GM10248 (cell line): ENCODE data around the gene DHRS13.

Experiments
- CTCF ChIA-PET: fragments of 300-600 bp; sonication (Branson Sonifier 250); formaldehyde crosslinking; extraction: SDS; loops from one replicate; lab custom pipeline; 2021; ENCODE audit warnings: antibody characterized with exemption; lab: Yijun Ruan, JAX
- POLR2A ChIA-PET: fragments of 350-650 bp; sonication (Branson Sonifier 250); formaldehyde crosslinking; extraction: SDS; loops from one replicate; lab custom pipeline; 2020; ENCODE audit warnings: antibody characterized with exemption; lab: Yijun Ruan, JAX
- DNase-seq: peaks from one replicate; pipeline ENCODE4 v3.0.0; 2012; ENCODE audit errors: extremely low spot score
- TF ChIP-seq, protein P1 (sequence below): IDR thresholded peaks from 2 replicates; pipeline ENCODE4 v1.5.1; 2012; ENCODE audit warnings: mild to moderate bottlenecking, low read depth; ENCODE audit errors: extremely low read depth, missing control alignments, control extremely low read depth

Gene DHRS13

DNA sequence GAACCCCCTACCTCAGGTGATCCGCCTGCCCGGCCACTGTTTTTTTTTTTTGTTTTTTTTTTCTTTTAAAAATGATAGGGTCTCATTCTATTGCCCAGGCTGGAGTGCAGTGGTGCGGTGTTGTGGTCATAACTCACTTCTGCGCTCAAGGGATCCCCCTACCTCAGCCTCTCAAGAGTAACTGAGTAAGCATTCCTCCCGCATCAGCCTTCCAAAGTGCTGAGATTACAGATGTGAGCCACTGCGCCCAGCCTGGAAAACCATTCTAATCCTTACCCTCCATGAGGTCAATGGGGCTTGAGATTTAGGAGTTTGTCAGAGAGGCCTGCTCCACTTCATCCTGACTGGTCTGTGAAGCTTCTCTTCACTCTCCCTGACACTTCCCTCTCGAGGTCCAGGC is 35.6 kb downstream of the DHRS13 start:
- no peak for DNase-seq
- ChIA-PET CTCF (interaction anchor here (1.1 kb wide), 1 partner anchor 104 kb away, joined by 6 read pairs; no protein-coding TSS in a partner anchor), POLR2A (no interaction called here)
- TF ChIP-seq, protein P1, sequence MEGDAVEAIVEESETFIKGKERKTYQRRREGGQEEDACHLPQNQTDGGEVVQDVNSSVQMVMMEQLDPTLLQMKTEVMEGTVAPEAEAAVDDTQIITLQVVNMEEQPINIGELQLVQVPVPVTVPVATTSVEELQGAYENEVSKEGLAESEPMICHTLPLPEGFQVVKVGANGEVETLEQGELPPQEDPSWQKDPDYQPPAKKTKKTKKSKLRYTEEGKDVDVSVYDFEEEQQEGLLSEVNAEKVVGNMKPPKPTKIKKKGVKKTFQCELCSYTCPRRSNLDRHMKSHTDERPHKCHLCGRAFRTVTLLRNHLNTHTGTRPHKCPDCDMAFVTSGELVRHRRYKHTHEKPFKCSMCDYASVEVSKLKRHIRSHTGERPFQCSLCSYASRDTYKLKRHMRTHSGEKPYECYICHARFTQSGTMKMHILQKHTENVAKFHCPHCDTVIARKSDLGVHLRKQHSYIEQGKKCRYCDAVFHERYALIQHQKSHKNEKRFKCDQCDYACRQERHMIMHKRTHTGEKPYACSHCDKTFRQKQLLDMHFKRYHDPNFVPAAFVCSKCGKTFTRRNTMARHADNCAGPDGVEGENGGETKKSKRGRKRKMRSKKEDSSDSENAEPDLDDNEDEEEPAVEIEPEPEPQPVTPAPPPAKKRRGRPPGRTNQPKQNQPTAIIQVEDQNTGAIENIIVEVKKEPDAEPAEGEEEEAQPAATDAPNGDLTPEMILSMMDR, result no peak

DNA sequence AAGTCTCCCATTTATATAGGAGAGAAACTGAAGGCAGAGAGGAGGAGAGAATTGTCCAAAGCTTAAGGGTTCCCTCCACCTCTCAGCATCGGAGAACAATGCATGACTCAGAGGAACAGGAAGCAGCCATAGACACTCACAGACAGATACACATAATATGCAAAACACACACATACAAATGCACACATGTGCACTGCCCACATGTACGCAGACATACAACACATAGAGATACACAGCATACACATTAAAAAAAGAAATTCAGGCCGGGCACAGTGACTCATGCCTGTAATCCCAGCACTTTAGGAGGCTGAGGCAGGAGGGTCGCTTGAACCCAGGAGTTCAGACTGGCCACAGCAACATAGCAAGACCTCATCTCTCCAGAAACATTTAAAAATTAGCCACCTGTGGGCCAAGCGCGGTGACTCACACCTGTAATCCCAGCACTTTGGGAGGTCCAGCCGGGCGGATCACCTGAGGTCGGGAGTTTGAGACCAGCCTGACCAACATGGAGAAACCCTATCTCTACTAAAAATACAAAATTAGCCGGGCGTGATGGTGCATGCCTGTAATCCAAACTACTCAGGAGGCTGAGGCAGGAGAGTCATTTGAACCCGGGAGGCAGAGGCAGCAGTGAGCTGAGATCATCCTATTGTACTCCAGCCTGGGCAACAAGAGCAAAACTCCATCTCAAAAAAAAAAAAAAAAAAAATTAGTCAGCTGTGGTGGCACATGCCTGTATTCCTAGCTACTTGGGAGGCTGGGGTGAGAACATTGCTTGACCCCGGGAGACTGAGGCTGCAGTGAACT is 36.7 kb downstream of the DHRS13 start:
- TF ChIP-seq, protein P1, result no peak
- CTCF ChIA-PET, result interaction anchor here (0.9 to 1.1 kb wide), 3 partner anchors 9 to 103 kb away, joined by 3 to 6 read pairs (median 3); no protein-coding TSS in a partner anchor
- peak; percentile 52 for DNase-seq
- POLR2A ChIA-PET, result interaction anchor here (0.6 kb wide), 1 partner anchor 8 kb away, joined by 3 read pairs; no protein-coding TSS in a partner anchor

DNA sequence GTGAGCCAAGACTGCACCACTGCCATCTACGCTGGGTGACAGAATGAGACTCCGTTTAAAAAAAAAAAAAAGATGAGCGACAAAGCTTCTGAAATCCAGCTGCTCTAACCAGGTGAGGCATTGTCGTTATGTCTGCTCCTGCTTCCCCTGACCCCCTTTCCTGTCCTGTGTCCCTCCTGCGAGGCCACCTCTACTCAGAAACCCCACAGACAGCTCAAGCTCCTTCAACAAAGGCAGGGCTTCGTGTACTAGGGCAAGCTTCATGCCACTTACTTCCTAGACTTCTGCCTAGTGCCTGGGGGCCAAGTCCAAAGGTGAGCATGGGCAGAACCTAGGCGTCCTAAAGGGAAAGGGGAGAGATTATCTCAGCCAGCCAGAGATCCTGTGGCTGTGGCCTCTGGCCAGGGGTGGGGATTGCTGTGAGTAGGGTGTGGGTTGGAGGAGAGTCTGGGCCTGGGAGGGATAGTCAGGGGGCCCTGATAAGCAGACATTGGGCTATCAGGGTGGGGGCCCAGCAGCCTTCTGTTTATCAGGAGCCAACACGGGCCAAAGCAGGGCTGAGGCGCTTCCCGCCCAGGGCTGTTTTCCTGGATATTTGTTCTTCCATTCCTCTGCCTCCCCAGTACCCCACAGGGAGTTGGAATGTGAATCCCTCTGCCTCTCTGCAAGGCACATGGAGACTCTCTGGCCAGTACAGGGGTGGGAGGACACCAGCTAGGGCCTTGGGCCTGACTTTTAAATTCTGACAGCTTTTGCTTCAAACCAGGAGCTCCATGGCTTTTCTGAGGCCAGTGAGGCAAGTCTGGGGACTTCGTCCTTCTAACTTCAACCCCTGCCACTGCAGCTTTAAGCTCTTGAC is 37.7 kb downstream of the DHRS13 start:
- POLR2A ChIA-PET, result no interaction called here
- CTCF ChIA-PET, result interaction anchor here (0.9 to 1.1 kb wide), 2 partner anchors 10 to 37 kb away, joined by 3 read pairs; no protein-coding TSS in a partner anchor
- TF ChIP-seq, protein P1, result no peak
- DNase-seq, result no peak

DNA sequence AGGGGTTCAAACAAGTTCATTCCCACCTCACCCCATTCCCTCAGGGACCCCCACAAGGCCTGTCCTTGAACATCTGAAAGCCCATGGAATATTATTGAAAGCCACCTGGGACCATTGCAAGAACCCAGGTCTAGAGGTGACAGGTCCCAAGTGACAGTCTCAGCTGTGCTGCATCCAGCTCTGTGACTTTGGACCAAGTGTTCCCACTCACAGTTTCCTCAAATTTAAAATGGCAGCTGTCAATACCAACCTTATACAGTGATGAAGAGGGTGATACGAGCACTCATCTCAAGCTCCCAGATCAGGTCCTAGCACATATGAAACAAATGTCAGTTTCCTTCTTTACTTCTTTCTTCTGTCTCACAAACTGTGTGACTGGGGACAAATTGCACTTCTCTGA is 38.9 kb downstream of the DHRS13 start:
- POLR2A ChIA-PET, result no interaction called here
- CTCF ChIA-PET, result interaction anchor here (0.6 to 1.8 kb wide), 6 partner anchors 13 to 102 kb away, joined by 3 to 7 read pairs (median 3); partner anchors contain the start of gene DHRS13
- TF ChIP-seq, protein P1, result no peak
- DNase-seq, result no peak

DNA sequence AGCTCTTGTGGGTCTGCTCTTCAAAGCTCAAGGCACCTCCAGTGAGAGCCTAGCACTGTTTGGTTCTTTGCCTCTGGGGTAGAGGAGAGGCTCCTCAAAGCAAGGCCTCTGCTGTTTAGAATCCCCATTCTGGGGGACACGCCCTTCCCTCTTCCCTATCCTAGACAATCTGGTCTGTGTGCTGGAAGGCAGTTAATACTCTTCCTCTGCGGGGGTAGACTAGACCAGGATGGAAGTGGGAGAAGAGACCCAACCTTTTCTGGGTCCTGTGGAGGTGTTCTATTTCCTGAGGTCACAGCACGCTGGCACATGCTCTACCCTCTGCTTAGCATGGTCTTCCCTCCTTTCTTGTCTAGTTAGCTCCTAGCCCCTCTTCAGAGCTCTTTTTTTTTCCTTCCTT is 40.3 kb downstream of the DHRS13 start:
- POLR2A ChIA-PET, result no interaction called here
- TF ChIP-seq, protein P1, result no peak
- DNase-seq, result no peak
- CTCF ChIA-PET, result interaction anchor here (0.8 to 1.7 kb wide), 3 partner anchors 13 to 103 kb away, joined by 4 to 5 read pairs (median 4); no protein-coding TSS in a partner anchor

DNA sequence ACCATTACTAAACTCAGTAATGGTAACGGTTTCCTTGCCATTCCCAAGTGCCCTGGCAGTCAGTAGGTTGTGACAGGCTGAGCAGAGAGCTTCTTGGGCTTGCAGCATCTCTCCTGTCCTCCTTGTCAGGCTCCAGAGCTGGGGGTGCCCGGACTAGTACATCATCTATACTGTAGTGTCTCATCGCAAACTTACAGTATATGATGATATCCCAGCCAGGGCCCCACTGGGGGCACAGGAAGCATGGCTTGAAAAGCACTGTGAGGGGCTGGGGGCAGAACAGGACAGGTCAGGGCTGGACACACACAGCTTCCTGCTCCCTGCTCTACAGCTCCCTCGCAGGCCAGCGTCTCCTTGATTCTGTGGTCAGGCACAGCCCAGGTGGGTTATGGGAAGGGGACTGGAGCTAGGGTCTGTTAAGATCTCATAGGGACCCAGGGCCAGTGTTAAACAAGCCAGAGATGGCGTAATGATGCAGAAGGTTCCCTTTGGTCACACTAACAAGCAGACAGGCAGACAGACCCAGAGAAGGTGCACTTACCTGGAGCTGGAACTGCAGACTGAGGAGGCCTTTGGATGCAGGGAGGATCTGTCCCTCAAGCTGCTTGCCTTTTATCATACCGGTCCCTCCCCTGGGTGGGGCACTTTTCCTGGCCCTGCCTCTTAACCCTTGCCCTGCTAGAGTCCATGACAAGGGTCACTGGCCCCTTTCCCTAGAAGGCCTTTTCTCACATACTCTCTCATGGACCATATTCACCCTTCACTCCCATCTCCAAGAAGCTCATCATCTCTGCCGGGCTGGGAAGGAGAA is 41.3 kb downstream of the DHRS13 start:
- ChIA-PET POLR2A (interaction anchor here (0.6 to 0.8 kb wide), 2 partner anchors 9 to 33 kb away, joined by 3 read pairs; no protein-coding TSS in a partner anchor), CTCF (interaction anchor here (0.8 to 2.5 kb wide), 6 partner anchors 9 to 104 kb away, joined by 3 to 14 read pairs (median 4); partner anchors contain the start of gene DHRS13)
- no peak for DNase-seq
- TF ChIP-seq, protein P1, result no peak
